Loucy (cell line): ENCODE measurements around the gene GPC5.

Experiments
- H2AFZ ChIP-seq: fragments of 200-600 bp; sonication (generic); 2 replicates; pipeline ENCODE4 v1.6.0; 2016; ENCODE audit warnings: antibody characterized with exemption, mild to moderate bottlenecking, low read length, moderate library complexity
- H3F3A ChIP-seq: fragments of 200-600 bp; 2 replicates; pipeline ENCODE4 v1.6.0; 2016; ENCODE audit warnings: antibody characterized with exemption, low read depth, mild to moderate bottlenecking
- H3K27me3 ChIP-seq: fragments of 200-600 bp; sonication (generic); 2 replicates; pipeline ENCODE4 v1.6.1; 2014; ENCODE audit warnings: low read length, mild to moderate bottlenecking; ENCODE audit not compliant: insufficient read depth, poor library complexity, severe bottlenecking
- H3K36me3 ChIP-seq: fragments of 200-600 bp; sonication (generic); 2 replicates; pipeline ENCODE4 v1.6.1; 2016; ENCODE audit warnings: low read length; ENCODE audit not compliant: insufficient read depth
- H3K4me1 ChIP-seq: fragments of 200-600 bp; sonication (generic); 2 replicates; pipeline ENCODE4 v1.5.1; 2014; ENCODE audit warnings: low read length, mild to moderate bottlenecking; ENCODE audit not compliant: insufficient read depth, poor library complexity, severe bottlenecking
- H3K4me2 ChIP-seq: fragments of 200-600 bp; sonication (generic); 2 replicates; pipeline ENCODE4 v1.6.0; 2014; ENCODE audit warnings: antibody characterized with exemption, low read length, low read depth, mild to moderate bottlenecking; ENCODE audit not compliant: poor library complexity, severe bottlenecking
- H3K4me3 ChIP-seq: fragments of 200-600 bp; sonication (generic); 2 replicates; pipeline ENCODE4 v1.5.1; 2014; ENCODE audit warnings: low read length, mild to moderate bottlenecking, mixed read lengths; ENCODE audit not compliant: poor library complexity, severe bottlenecking
- H3K79me2 ChIP-seq: fragments of 200-600 bp; sonication (generic); 2 replicates; pipeline ENCODE4 v1.6.1; 2014; ENCODE audit warnings: low read length; ENCODE audit not compliant: insufficient read depth
- H3K9ac ChIP-seq: fragments of 200-600 bp; sonication (generic); 2 replicates; pipeline ENCODE4 v1.6.0; 2014; ENCODE audit warnings: mild to moderate bottlenecking, low read depth, low read length, moderate library complexity; ENCODE audit not compliant: poor library complexity, severe bottlenecking
- H3K9me2 ChIP-seq: fragments of 200-600 bp; sonication (generic); replicated peaks from 2 replicates; pipeline ENCODE4 v1.6.1; 2016; ENCODE audit warnings: low read depth, low read length, mixed read lengths
- H3K9me3 ChIP-seq: fragments of 200-600 bp; sonication (generic); 2 replicates; pipeline ENCODE4 v1.6.1; 2014; ENCODE audit warnings: mild to moderate bottlenecking, antibody characterized with exemption, low read length, low read depth; ENCODE audit not compliant: insufficient read depth
- H4K20me1 ChIP-seq: fragments of 200-600 bp; sonication (generic); 2 replicates; pipeline ENCODE4 v1.6.0; 2014; ENCODE audit warnings: antibody characterized with exemption, low read length, mild to moderate bottlenecking; ENCODE audit not compliant: insufficient read depth, poor library complexity, severe bottlenecking
- CTCF ChIP-seq: fragments of 200-600 bp; sonication (generic); conservative IDR thresholded peaks from 2 replicates; pipeline ENCODE4 v1.5.1; 2014; ENCODE audit warnings: mild to moderate bottlenecking, antibody characterized with exemption, low read length
- EZH2phosphoT487 ChIP-seq: fragments of 200-600 bp; IDR thresholded peaks from 2 replicates; pipeline ENCODE4 v1.6.1; 2018; ENCODE audit warnings: antibody characterized with exemption, mild to moderate bottlenecking, moderate library complexity, borderline replicate concordance

GPC5 gene

GRCh38 chr13:92900446-92900845 lies 1502.0 kb downstream of the GPC5 start:
- Histone ChIP-seq H3K27me3 (no peaks in the 10 kb centered on the region), H2AFZ (no peak overlapping the region), H3K9me2 (no peaks in the 10 kb centered on the region), H3K9me3 (no peaks in the 10 kb centered on the region), H3K4me1 (no peaks in the 10 kb centered on the region), H3K4me2 (no peak overlapping the region), H3F3A (no peaks in the 10 kb centered on the region), H3K36me3 (no peaks in the 10 kb centered on the region), H3K9ac (no peak overlapping the region), H4K20me1 (no peaks in the 10 kb centered on the region), H3K79me2 (no peaks in the 10 kb centered on the region), H3K4me3 (no peak overlapping the region)
- TF ChIP-seq CTCF: no peak
- no peak for TF ChIP-seq EZH2phosphoT487

GRCh38 chr13:92901739-92902138 lies 1503.3 kb downstream of the GPC5 start:
- no peaks in the 10 kb centered on the region for H3K4me1 ChIP-seq
- no peak overlapping the region for H3K4me2 ChIP-seq
- no peak overlapping the region for H3K4me3 ChIP-seq
- H3K9me2 ChIP-seq: no peaks in the 10 kb centered on the region
- no peak for TF ChIP-seq EZH2phosphoT487
- no peak for TF ChIP-seq CTCF
- no peaks in the 10 kb centered on the region for H3K27me3 ChIP-seq
- H3K9me3 ChIP-seq: no peaks in the 10 kb centered on the region
- no peaks in the 10 kb centered on the region for H3F3A ChIP-seq
- H3K36me3 ChIP-seq: no peaks in the 10 kb centered on the region
- no peaks in the 10 kb centered on the region for H3K79me2 ChIP-seq
- no peak overlapping the region for H3K9ac ChIP-seq
- no peak overlapping the region for H2AFZ ChIP-seq
- H4K20me1 ChIP-seq: no peaks in the 10 kb centered on the region

GRCh38 chr13:92912629-92913028 lies 1514.2 kb downstream of the GPC5 start:
- no peaks in the 10 kb centered on the region for H3K36me3 ChIP-seq
- peaks cover 3% of the 10 kb centered on the region; the same call in 1 of the 2 replicates for H3K9me3 ChIP-seq
- H2AFZ ChIP-seq: no peak overlapping the region
- H3K4me1 ChIP-seq: no peaks in the 10 kb centered on the region
- no peaks in the 10 kb centered on the region for H3F3A ChIP-seq
- H3K9me2 ChIP-seq: no peaks in the 10 kb centered on the region
- TF ChIP-seq CTCF (no peak), EZH2phosphoT487 (no peak)
- no peaks in the 10 kb centered on the region for H3K27me3 ChIP-seq
- no peaks in the 10 kb centered on the region for H4K20me1 ChIP-seq
- no peak overlapping the region for H3K4me3 ChIP-seq
- H3K4me2 ChIP-seq: no peak overlapping the region
- H3K79me2 ChIP-seq: no peaks in the 10 kb centered on the region
- H3K9ac ChIP-seq: no peak overlapping the region
